HG03520 (cell line): Measurements from ENCODE around the gene ZFHX3.

ENCODE experiments used
- ATAC-seq: cut with Tn5 transposase; IDR thresholded peaks from one replicate; pipeline ENCODE4 v1.9.1; 2021; ENCODE audit warnings: mild to moderate bottlenecking, moderate library complexity; ENCODE audit not compliant: unreplicated experiment

Gene ZFHX3

GRCh38 chr16:72785886-72786285 lies 262.0 kb downstream of the ZFHX3 start:
- no peak for ATAC-seq

GRCh38 chr16:72785171-72785570 lies 262.8 kb downstream of the ZFHX3 start:
- ATAC-seq, result no peak

GRCh38 chr16:72783716-72784318 lies 264.1 kb downstream of the ZFHX3 start:
- ATAC-seq, result no peak

DNA sequence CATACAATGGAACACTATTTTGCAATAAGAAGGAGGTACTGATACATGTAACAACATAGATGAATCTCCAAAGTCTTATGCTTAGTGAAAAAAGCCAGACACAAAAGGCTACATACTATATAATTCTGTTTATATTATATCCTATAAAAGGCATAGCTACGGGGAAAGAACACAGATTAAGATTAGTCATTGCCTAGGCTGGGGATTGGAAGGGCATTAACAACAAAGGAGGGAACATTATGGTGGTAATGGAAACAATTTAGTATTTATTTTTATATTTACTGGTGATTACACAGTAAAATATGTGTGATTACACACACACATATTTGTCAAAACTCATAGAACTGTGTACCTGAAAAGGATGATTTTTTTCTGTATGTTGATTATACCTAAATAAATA lies 278.1 kb downstream of the ZFHX3 start:
- ATAC-seq, result no peak

DNA sequence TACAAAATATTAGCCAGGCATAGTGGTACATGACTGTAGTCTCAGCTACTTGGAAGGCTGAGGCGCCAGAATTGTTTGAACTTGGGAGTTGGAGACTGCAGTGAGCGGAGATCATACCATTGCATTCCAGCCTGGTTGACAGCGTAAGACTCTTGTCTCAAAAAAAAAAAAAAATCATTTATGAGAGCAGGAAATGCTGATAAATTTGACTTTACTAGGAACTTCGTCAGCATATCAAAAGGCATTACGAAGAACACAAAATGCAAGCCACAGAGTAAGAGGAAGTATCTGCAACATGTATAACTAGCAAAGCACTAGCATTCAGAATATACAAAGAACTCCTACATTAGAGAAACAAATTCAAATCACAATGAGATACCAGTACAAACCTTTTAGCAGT lies 279.3 kb downstream of the ZFHX3 start:
- ATAC-seq, result no peak

- ATAC-seq, result no peak
These were observed 281.4 kb downstream of the ZFHX3 start for GRCh38 chr16:72766506-72766905.

DNA sequence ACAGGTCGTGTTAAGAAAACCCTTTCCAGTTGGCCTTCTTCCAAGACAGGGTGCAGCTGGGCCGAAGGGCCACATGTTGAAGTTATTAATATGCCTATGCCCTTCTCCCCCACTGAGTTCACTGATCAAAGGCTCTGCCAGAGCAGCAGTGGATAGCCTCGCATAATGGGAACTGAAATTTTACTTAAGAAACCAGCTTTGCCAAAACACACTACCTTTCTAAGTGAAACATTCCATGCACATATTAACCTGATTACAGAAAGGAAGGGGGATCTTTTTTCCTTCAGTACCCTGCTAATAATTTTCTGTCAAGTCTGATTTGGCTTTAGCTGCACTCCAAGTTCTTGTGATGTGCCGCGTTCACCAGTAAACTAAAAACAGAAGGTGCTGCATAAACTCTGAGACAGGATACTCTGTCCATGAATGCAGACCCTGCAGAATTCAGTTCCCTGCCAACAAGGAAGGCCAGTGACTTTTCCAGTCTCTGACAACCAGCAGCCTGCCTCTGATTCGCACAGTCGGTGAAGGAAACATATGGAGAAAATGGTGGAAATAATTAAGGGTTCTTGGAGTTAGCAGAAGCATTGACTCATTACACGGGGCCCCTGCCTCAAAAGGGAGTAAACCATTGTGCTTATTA lies 283.8 kb downstream of the ZFHX3 start:
- no peak for ATAC-seq

DNA sequence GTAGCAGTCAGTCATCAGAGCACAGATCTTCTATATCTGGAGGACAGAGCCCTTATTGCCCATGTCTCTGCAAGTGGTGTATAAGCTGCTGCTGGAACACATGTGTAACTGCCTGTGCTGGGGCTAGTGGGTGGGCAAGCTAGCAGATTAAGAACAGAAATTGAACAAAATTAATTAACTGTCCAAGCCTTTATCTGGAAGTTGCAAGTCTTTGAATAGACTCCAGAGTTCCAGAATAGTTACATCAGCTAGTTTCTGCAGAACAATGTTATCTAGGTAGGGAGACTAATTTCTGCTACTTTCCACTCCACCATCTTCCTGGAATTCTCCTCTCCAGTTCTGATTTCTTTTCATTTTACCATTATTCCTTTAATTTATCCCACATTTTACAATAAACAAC lies 287.3 kb downstream of the ZFHX3 start:
- no peak for ATAC-seq

- ATAC-seq, result no peak
These were observed 294.0 kb downstream of the ZFHX3 start for GRCh38 chr16:72753881-72754280.

DNA sequence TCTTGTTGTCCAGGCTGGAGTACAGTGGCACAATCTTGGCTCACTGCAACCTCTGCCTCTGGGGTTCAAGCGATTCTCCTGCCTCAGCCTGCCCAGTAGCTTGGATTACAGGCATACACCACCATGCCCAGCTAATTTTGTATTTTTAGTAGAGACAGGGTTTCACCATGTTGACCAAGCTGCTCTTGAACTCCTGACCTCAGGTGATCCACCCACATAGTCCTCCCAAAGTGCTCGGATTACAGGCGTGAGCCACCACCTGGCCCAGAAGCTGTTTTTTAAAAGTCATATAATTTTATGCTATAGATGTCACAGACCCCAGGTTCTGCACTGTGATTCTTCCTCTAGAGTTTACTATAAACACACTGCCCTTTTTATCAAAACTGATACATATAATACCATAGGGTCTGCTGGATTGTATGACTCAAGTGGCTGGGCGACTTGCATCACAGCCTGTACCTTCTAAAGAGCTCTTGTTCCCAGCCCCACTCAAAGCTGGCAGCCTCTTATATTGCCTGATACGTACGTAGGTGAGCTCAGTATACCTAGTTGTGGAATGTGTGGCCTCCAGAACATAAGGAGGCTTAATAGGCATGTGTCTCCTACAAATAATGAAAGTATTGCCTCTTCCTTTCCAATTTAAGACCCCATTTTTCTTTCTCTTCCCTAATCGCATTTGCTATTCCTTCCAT lies 295.8 kb downstream of the ZFHX3 start:
- no peak for ATAC-seq

DNA sequence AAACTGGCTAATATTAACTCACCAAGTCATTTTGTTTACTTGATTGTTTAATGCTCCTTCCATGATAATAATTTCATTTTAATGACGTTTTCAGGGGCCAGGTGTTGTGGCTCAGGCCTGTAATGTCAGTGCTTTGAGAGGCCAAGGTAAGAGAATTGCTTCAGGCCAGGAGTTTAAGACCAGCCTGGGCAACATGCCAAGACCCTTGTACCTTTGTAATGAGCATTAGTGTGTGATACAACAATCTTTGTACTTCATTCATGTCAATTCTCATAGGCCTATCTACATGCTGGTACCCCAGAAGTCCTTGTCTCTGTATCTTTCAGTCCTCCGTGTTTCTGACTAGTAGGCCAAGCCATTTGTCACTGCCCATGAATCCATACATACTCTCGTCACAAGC lies 296.9 kb downstream of the ZFHX3 start:
- ATAC-seq, result no peak

- ATAC-seq, result no peak
These were observed 298.8 kb downstream of the ZFHX3 start for GRCh38 chr16:72749091-72749490.

GRCh38 chr16:72744076-72744793 lies 303.7 kb downstream of the ZFHX3 start:
- no peak for ATAC-seq

GRCh38 chr16:72743011-72743761 lies 304.7 kb downstream of the ZFHX3 start:
- ATAC-seq, result peak; percentile 77

GRCh38 chr16:72740347-72740746 lies 307.6 kb downstream of the ZFHX3 start:
- ATAC-seq, result no peak

DNA sequence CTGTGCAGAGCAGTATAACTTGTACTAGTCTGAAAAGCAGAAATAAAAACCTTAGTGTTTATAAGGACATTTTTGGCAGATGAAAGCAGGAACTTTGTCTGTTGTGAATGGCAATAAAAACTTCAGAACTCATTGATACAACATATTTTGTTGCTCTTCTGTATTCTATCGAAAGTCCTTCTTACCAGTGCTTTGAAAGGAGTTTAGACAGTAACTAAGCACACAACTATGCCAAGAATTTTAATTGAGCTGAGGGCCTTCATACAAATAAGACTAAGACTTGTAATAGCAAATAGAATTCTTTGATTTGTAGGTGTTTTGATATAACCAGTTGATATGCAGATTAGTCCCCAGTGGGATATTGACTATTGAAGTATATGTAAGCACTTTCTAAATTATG lies 308.4 kb downstream of the ZFHX3 start:
- no peak for ATAC-seq

GRCh38 chr16:72736074-72736473 lies 311.9 kb downstream of the ZFHX3 start:
- no peak for ATAC-seq
